Measurements from ENCODE around the gene ACADSB.

DNA sequence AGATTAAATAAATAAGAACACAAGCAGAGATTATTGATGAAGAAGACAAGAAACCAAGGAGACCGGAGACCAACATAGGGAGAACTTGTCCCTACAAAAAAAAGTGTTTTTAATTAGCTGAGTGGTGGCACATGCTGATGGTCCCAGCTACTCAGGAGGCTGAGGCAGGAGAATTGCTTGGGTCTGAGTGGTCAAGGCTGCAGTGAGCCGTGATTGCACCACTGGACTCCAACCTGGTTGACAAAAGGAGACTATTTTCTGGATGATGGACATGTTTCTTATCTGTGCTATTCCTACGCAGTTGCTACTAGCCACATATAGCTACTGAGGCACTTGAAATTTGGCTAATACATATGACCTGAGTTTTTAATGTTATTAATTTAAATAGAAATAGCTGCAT lies 9.9 kb upstream of the ACADSB start:
- TF ChIP-seq, protein P1, sequence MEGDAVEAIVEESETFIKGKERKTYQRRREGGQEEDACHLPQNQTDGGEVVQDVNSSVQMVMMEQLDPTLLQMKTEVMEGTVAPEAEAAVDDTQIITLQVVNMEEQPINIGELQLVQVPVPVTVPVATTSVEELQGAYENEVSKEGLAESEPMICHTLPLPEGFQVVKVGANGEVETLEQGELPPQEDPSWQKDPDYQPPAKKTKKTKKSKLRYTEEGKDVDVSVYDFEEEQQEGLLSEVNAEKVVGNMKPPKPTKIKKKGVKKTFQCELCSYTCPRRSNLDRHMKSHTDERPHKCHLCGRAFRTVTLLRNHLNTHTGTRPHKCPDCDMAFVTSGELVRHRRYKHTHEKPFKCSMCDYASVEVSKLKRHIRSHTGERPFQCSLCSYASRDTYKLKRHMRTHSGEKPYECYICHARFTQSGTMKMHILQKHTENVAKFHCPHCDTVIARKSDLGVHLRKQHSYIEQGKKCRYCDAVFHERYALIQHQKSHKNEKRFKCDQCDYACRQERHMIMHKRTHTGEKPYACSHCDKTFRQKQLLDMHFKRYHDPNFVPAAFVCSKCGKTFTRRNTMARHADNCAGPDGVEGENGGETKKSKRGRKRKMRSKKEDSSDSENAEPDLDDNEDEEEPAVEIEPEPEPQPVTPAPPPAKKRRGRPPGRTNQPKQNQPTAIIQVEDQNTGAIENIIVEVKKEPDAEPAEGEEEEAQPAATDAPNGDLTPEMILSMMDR (IDR thresholded peaks at IDR 0.05): no peak
- TF ChIP-seq POLR2A (IDR thresholded peaks at IDR 0.05): no peak
